HG03571 (cell line): Measurements from ENCODE around the gene NMNAT2.
"Not testable (repeated sequence)": the region's sequence is repeated elsewhere in the genome, so short reads cannot be mapped to it uniquely, and the experiment has no call there.

Experiments
- ATAC-seq: cut with Tn5 transposase; IDR thresholded peaks from one replicate; pipeline ENCODE4 v1.9.1; 2021; ENCODE audit not compliant: unreplicated experiment

The NMNAT2 gene

GRCh38 chr1:183418696-183419095 is 516 bp upstream of the NMNAT2 start:
- ATAC-seq: no peak

- no peak for ATAC-seq
Measured at GRCh38 chr1:183416850-183417771, 1.1 kb downstream of the NMNAT2 start.

GRCh38 chr1:183414365-183414764 is 3.8 kb downstream of the NMNAT2 start:
- ATAC-seq: no peak

- no peak for ATAC-seq
Measured at GRCh38 chr1:183411091-183411490, 7.1 kb downstream of the NMNAT2 start.

- ATAC-seq: no peak
Measured at GRCh38 chr1:183407961-183408360, 10.2 kb downstream of the NMNAT2 start.

- no peak for ATAC-seq
Measured at GRCh38 chr1:183407474-183407873, 10.7 kb downstream of the NMNAT2 start.

GRCh38 chr1:183404476-183404875 is 13.7 kb downstream of the NMNAT2 start:
- ATAC-seq: no peak

- ATAC-seq: no peak
Measured at GRCh38 chr1:183403498-183403897, 14.7 kb downstream of the NMNAT2 start.

GRCh38 chr1:183401565-183401964 is 16.6 kb downstream of the NMNAT2 start:
- ATAC-seq: not testable (repeated sequence)

GRCh38 chr1:183394435-183394834 is 23.7 kb downstream of the NMNAT2 start:
- ATAC-seq: no peak

GRCh38 chr1:183391863-183392262 is 26.3 kb downstream of the NMNAT2 start:
- no peak for ATAC-seq

GRCh38 chr1:183390561-183390960 is 27.6 kb downstream of the NMNAT2 start:
- ATAC-seq: no peak

- ATAC-seq: no peak
Measured at GRCh38 chr1:183388735-183389134, 29.4 kb downstream of the NMNAT2 start.

GRCh38 chr1:183385340-183386144 is 32.6 kb downstream of the NMNAT2 start:
- no peak for ATAC-seq

- no peak for ATAC-seq
Measured at GRCh38 chr1:183379951-183380350, 38.2 kb downstream of the NMNAT2 start.

GRCh38 chr1:183375381-183375780 is 42.8 kb downstream of the NMNAT2 start:
- ATAC-seq: no peak

- no peak for ATAC-seq
Measured at GRCh38 chr1:183374825-183375224, 43.4 kb downstream of the NMNAT2 start.

- ATAC-seq: no peak
Measured at GRCh38 chr1:183372586-183373230, 45.5 kb downstream of the NMNAT2 start.

- no peak for ATAC-seq
Measured at GRCh38 chr1:183370399-183371058, 47.7 kb downstream of the NMNAT2 start.

GRCh38 chr1:183368213-183369108 is 49.7 kb downstream of the NMNAT2 start:
- no peak for ATAC-seq
